Ovary (tissue), 3 donors: ENCODE results near the gene TMEM38B.

ENCODE experiments used
- CTCF ChIP-seq, 3 donors: fragments of 450-650 bp in 2 of 3; fragments of 200-600 bp in 1 of 3; IDR thresholded peaks; one replicate each; pipeline versions ENCODE4 v1.5.1 to v1.8.0; 2016 to 2022; ENCODE audit warnings: antibody characterized with exemption in 3 of 3, mild to moderate bottlenecking in 1 of 3
- EP300 ChIP-seq: sonication (generic); formaldehyde crosslinking; IDR thresholded peaks from one replicate; pipeline ENCODE4 v1.6.1; 2017; ENCODE audit warnings: antibody characterized with exemption
- POLR2A ChIP-seq: fragments of 450-650 bp; IDR thresholded peaks from one replicate; pipeline ENCODE4 v1.6.1; 2017; ENCODE audit warnings: antibody characterized with exemption, mild to moderate bottlenecking, moderate library complexity
- donor health status: DM: no; HTN: no; CAD: no.

GRCh38 chr9:105681724-105682123 is 12.6 kb upstream of the TMEM38B start:
- TF ChIP-seq CTCF (IDR thresholded peaks at IDR 0.05) (no peak), POLR2A (no peak), EP300 (no peak)
